ENCODE results near the gene CAB39L.

CAB39L gene

DNA sequence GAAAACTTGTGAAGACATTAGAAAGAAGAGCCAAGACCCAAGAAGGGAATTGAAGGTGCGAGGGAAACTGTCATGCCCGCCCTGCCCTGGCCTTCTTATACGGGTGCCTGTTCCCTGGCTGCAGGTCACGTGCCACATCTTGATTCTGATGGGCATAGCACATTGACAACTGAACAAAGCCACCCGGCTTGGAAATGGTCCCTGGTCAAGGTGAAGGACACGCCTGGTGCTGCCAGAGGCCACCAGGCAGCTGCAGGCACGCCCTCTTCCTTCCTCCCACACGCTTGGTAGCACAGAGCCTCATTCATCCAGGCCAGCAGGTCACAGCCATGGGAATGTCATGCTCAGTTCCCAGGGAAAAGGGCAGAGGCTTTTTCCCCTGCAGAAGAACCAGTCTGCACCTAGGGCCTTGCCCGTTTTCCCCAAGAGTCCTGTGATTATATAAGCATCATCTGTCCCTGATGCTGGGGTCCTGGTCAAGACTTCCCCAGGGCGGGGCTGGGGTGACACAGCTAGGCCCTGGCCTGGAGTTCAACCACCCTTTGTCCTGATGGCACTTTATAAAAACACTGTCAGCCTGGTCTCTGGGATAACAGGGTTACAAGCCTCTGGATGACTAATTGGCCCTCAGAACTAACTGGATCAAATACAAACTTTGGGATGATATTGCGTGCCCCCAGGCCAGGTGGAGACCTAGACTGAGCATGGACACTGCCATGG lies 140.2 kb downstream of the CAB39L start:
- Histone ChIP-seq H3K27me3 (no peaks in the 10 kb centered on the region), H3K4me1 (no peaks in the 10 kb centered on the region), H3K36me3 (no peaks in the 10 kb centered on the region), H3K9me3 (no peaks in the 10 kb centered on the region), H3K4me3 (ENCODE audit: low read depth, low read length) (no peak overlapping the region)
- no peak for TF ChIP-seq CTCF (IDR thresholded peaks at IDR 0.05; ENCODE audit: low read depth, low read length)
- no peak for DNase-seq

GRCh38 chr13:49302817-49303216 lies 141.0 kb downstream of the CAB39L start:
- no peaks in the 10 kb centered on the region for H3K27me3 ChIP-seq
- H3K9me3 ChIP-seq, result no peaks in the 10 kb centered on the region
- DNase-seq, result no peak
- TF ChIP-seq CTCF (IDR thresholded peaks at IDR 0.05; ENCODE audit: low read depth, low read length), result no peak
- H3K4me3 ChIP-seq (ENCODE audit: low read depth, low read length), result no peak overlapping the region
- H3K4me1 ChIP-seq, result no peaks in the 10 kb centered on the region
- no peaks in the 10 kb centered on the region for H3K36me3 ChIP-seq

- H3K9me3 ChIP-seq, result no peaks in the 10 kb centered on the region
- no peaks in the 10 kb centered on the region for H3K36me3 ChIP-seq
- no peaks in the 10 kb centered on the region for H3K4me1 ChIP-seq
- no peak overlapping the region for H3K4me3 ChIP-seq (ENCODE audit: low read depth, low read length)
- H3K27me3 ChIP-seq, result no peaks in the 10 kb centered on the region
- DNase-seq, result no peak
- TF ChIP-seq CTCF (IDR thresholded peaks at IDR 0.05; ENCODE audit: low read depth, low read length), result no peak
Measured at GRCh38 chr13:49302222-49302621, 141.6 kb downstream of the CAB39L start.

- H3K27me3 ChIP-seq, result no peaks in the 10 kb centered on the region
- TF ChIP-seq CTCF (IDR thresholded peaks at IDR 0.05; ENCODE audit: low read depth, low read length), result peak; percentile 97
- H3K4me3 ChIP-seq (ENCODE audit: low read depth, low read length), result peak overlapping the region; percentile 47
- DNase-seq, result peak; percentile 62
- no peaks in the 10 kb centered on the region for H3K36me3 ChIP-seq
- no peaks in the 10 kb centered on the region for H3K9me3 ChIP-seq
- no peaks in the 10 kb centered on the region for H3K4me1 ChIP-seq
Measured at GRCh38 chr13:49300739-49301589, 142.9 kb downstream of the CAB39L start.

DNA sequence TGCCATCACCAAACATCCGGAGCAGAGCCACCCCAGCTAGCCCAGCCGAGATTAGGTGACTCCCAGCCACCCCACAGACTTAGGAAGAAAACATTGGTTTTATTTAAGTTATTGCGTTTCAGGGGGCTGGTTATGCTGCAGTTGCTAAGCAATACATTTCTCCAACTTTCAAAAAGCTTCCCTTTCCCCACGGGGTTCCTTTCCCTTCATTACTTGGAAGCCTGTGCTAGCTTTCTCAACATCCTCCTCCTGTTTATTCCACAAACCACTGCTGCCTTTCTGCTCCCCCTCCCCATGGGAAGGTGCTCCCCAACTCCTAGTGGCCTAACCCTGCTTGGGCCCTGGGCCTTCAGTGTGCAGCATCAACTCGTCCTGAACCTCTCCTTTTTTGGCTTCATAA lies 143.6 kb downstream of the CAB39L start:
- no peak overlapping the region for H3K4me3 ChIP-seq (ENCODE audit: low read depth, low read length)
- H3K36me3 ChIP-seq, result no peaks in the 10 kb centered on the region
- H3K27me3 ChIP-seq, result no peaks in the 10 kb centered on the region
- H3K4me1 ChIP-seq, result no peaks in the 10 kb centered on the region
- no peak for TF ChIP-seq CTCF (IDR thresholded peaks at IDR 0.05; ENCODE audit: low read depth, low read length)
- no peak for DNase-seq
- no peaks in the 10 kb centered on the region for H3K9me3 ChIP-seq

Data from BE2C (cell line).